HEK293 (cell line): Measurements from ENCODE around the gene MISP.

Source experiments
- ATF2 ChIP-seq: fragments of 450-650 bp; formaldehyde crosslinking; IDR thresholded peaks from 2 replicates; pipeline ENCODE4 v1.5.1; 2016; ENCODE audit warnings: missing biosample characterization, missing genetic modification characterization, low read depth
- CTCF ChIP-seq: fragments of 450-650 bp; formaldehyde crosslinking; IDR thresholded peaks from 2 replicates; pipeline ENCODE4 v1.5.1; 2016; ENCODE audit warnings: missing biosample characterization, missing genetic modification characterization
- HOXD13 ChIP-seq: sonication (generic); formaldehyde crosslinking; IDR thresholded peaks from 2 replicates; pipeline ENCODE4 v1.8.0; 2022; ENCODE audit warnings: missing genetic modification reagents, borderline replicate concordance
- ZBTB49 ChIP-seq: fragments of 450-650 bp; formaldehyde crosslinking; IDR thresholded peaks from 2 replicates; pipeline ENCODE4 v1.5.1; 2016; ENCODE audit warnings: missing biosample characterization, missing genetic modification characterization, low read depth
- ZNF366 ChIP-seq: fragments of 450-650 bp; formaldehyde crosslinking; conservative IDR thresholded peaks from 2 replicates; pipeline ENCODE4 v1.5.1; 2016; ENCODE audit warnings: missing biosample characterization, missing genetic modification characterization

- TF ChIP-seq ZNF366 (tag by site-specific recombination), result no peak
- TF ChIP-seq HOXD13 (CRISPR knock-in tag), result no peak
- TF ChIP-seq CTCF, result no peak
- no peak for TF ChIP-seq ZBTB49 (tag by site-specific recombination)
- TF ChIP-seq ATF2 (tag by site-specific recombination), result no peak
Observed at GRCh38 chr19:703651-704446, 47.1 kb upstream of the MISP start.
